ENCODE results near the gene SLC15A5.

- TF ChIP-seq ELF4 (IDR thresholded peaks at IDR 0.05) (no peak), BHLHE40 (IDR thresholded peaks at IDR 0.05; ENCODE audit: borderline replicate concordance) (no peak), FOXM1 (IDR thresholded peaks at IDR 0.05; ENCODE audit: borderline replicate concordance) (no peak), ZNF384 (IDR thresholded peaks at IDR 0.05) (no peak), TARDBP (IDR thresholded peaks at IDR 0.05) (no peak), ARNT (IDR thresholded peaks at IDR 0.05) (no peak), NFRKB (IDR thresholded peaks at IDR 0.05) (no peak)
Measured at GRCh38 chr12:16166563-16167470, 110.7 kb downstream of the SLC15A5 start.
